ENCODE measurements around the gene TSBP1.

DNA sequence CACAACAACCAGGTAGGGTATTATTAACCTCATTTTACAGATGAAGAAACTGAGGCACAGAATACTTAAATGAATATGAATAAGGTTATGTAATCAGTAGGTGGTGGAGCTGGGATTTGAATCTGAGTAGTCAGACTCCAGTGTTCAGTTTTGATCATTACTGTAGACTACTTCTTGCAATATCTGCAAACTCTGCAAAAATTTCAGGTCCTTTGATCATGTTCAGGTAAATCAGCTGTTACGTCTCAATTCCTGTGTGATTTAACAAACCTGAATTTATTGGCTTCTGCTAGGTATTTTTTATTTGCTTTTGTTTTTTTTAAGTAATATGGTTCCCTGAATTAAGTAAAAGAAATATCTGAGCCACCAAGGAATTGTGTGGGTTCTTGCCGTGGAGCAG lies 77.1 kb downstream of the TSBP1 start:
- TF ChIP-seq, protein P1, sequence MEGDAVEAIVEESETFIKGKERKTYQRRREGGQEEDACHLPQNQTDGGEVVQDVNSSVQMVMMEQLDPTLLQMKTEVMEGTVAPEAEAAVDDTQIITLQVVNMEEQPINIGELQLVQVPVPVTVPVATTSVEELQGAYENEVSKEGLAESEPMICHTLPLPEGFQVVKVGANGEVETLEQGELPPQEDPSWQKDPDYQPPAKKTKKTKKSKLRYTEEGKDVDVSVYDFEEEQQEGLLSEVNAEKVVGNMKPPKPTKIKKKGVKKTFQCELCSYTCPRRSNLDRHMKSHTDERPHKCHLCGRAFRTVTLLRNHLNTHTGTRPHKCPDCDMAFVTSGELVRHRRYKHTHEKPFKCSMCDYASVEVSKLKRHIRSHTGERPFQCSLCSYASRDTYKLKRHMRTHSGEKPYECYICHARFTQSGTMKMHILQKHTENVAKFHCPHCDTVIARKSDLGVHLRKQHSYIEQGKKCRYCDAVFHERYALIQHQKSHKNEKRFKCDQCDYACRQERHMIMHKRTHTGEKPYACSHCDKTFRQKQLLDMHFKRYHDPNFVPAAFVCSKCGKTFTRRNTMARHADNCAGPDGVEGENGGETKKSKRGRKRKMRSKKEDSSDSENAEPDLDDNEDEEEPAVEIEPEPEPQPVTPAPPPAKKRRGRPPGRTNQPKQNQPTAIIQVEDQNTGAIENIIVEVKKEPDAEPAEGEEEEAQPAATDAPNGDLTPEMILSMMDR (IDR thresholded peaks at IDR 0.05), result no peak
- TF ChIP-seq POLR2A (IDR thresholded peaks at IDR 0.05), result no peak

Measured in suprapubic skin (tissue), 3 donors.